Esophagus muscularis mucosa (tissue), 3 donors: ENCODE results near the gene OTOF.

Experiments used
- CTCF ChIP-seq, 3 experiments: fragments of 200-600 bp in 2 of 3; fragments of 450-650 bp in 1 of 3; sonication (generic) in 2 of 3; IDR thresholded peaks; one replicate each; pipeline ENCODE4 v1.5.1; 2017 to 2019; ENCODE audit warnings: antibody characterized with exemption in 3 of 3, mild to moderate bottlenecking in 2 of 3, moderate library complexity in 1 of 3
- POLR2A ChIP-seq: fragments of 450-650 bp; IDR thresholded peaks from one replicate; pipeline ENCODE4 v1.6.1; 2017; ENCODE audit warnings: antibody characterized with exemption, moderate library complexity, mild to moderate bottlenecking, low read depth
- POLR2AphosphoS5 ChIP-seq, 2 donors: sonication (generic); formaldehyde crosslinking; IDR thresholded peaks; one replicate each; pipeline ENCODE4 v1.6.1; 2017; ENCODE audit warnings: antibody characterized with exemption in 2 of 2

- TF ChIP-seq CTCF (IDR thresholded peaks at IDR 0.05) = no peak
- TF ChIP-seq POLR2AphosphoS5 (IDR thresholded peaks at IDR 0.05) = no peak
- TF ChIP-seq POLR2A = no peak
Observed at GRCh38 chr2:26489213-26489850, 11.4 kb upstream of the OTOF start.
